CD4-positive, alpha-beta T cell treated with Interleukin-15 for 1 hour (primary cell): ENCODE data around the gene ATP8A1.

Source experiments
- DNase-seq: peaks from one replicate; pipeline ENCODE4 v3.0.0-alpha.2; 2020

Gene ATP8A1

DNA sequence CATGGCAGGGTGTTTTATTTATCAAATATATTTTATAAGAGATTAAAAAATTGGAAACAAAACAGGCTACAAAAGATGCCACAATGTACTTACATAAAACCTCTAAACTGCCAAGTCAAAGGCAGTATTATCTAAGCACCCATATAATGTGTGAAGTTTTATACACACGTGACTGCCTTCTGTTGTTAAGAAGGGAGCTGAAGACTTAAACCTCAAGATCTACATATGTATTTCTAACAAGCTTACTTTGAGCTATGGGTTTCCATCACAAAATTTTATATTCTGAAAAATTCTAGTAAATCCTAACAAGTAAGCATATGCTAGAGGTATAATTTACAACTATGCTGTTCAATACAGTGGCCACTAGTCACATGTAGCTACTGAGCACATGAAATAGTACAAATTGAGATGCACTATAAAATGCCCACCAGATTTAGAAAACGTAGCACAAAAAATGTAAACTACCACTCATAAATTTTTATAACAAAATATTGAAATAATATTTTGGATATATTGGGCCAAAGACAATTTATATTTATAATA is 9.8 kb downstream of the ATP8A1 start:
- DNase-seq = no peak

DNA sequence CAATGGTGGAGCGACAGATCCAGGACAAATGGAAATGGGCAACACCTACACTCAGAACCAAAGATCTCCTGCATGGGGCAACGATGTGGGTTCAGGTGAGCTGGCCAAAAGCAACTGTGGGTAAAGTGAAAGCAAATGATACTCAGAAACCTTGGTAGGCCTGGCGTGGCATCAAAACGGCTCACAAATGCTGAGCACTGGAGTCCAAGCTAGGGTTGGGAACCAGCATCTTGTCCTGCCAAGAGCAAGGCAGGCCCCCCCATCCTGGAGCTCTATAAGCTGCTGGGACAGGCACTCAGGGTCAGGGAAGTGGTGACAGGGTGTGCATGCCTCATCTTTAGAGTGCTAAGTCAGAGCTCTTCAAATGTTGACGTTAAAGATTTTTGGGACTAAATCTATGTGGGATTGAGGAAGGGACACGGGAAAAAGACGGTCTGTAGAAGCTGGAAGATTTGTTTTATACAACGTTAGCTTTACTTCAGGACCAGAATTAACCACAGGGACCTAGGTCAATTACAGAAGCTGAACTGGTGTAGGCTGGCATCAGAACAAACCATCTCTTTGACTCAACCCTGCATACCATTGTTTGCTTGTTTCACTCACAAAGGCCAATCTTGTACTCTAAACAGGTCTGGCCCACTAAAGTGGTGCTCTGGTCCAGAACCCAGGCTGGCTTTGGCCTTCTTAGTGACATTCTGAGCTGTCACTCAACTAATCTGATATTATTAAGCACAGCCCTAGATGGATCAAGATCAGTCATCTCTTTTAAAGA is 10.7 kb downstream of the ATP8A1 start:
- DNase-seq = no peak

DNA sequence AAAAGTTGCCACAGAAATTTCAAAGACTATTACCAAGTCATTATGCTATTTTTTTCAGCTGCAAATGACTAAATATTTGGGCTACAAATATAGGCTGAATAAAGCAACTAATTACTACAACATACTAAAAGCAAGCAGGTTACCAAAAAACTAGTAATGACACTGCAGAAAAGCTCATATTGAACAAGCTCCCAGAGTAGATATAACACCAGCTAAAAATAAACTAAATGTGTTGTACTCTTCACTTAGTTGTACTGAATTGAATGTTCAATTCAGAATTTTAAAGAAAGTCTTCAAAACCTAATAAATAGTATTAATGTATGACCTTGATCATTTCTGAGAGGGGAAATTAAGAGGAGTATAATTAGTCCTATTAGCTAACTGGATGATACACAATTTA is 12.0 kb downstream of the ATP8A1 start:
- no peak for DNase-seq

DNA sequence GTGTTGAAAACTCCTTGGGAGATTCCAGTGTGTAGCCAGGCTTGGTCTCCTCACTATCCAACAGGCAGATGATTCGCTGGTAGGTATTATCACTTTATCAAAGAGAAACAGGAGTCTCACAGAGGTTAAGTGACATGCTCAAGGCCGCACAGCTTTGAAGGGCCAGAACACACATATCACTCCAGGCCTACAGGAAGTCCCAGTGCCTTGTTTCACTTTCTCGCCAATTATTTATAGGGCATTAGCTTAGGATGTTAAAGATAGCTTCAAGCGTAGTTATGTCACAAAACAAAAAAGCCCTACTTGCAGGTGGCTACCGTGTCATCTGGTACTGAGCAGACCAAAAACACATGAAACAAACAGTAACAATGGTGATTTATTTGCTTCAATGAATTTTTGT is 13.2 kb downstream of the ATP8A1 start:
- DNase-seq = peak; percentile 45

DNA sequence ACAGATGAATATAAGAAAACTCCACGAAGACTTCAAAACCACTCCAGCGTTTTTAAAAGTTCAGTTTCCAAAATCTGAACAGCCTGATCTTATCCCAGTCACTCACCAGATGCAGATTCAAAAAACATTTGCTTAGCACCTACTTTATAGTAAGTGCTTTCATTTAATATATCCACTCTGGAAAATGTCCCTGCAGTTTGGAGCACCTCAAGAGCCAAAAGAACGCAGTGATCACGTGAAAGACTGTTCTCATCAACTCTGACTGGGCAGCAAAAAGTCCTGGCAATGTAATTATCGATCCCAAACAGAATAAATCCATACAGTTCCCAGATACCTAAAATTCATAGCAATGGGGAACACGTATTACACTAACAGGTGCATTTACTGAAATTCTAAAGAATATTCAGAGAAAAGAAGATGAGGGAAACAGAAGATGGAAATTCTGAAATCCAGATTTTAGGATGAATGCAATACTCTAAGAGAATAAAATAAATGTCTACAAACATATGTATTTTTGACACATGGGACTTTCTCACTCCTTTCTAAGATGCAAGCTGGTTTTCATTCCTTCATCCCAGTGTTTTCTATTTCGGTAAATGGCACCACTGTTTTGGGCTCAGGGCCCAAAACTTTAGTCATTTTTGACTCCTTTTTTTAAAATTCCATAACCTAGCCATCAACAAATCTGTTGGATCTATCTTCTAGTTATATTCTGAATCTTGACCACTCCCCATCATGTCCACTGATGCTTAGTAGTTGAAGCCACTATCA is 13.9 kb downstream of the ATP8A1 start:
- DNase-seq = no peak

DNA sequence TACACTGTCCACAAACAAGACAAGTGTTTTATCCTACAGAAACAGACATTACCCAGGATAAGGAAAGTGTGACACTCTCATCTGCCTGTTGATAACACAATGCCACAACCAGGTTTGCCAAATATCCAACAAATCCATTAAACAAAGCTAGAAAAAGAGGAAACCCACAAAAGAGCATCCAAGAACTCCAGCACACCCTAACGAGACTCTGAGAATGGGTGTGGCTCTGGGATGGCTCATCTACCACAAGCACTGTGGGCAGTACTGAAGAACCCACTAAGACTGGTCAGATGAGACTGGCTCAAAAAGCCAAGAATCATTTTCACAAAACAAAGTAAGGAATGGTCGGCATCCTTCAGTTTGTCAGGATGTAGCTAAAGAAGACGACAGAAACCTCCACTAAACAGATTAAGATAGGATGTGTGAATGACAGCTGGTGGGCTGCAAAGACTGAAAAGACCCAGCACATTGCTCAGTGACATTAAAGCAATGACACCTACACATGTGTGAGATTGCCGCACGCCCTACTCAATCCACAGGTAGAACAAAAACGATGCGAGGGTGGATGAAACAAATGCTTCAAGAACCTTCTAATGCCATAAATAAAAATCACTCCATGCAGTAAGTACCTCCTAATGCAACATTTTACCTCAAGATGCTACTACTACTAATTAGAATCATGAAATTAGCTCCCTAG is 14.7 kb downstream of the ATP8A1 start:
- DNase-seq = no peak

DNA sequence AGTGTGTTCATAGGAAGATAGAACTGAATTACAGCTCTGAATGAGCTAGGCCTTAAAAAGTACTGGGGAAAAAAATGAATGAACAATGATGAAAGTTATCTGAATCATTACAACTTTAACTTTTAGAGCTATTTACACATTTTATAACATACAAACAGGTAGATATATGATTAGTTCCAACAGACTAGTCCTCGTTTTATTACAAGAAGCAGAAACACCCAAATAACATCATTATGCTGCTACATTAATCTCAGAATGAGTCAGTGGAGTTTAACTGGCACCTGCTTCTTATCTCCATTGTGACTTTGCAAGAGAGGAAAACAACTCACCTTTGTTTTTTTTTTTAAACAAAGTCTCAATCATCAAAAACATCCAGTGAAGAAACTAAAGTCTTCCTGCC is 15.2 kb downstream of the ATP8A1 start:
- DNase-seq = no peak

DNA sequence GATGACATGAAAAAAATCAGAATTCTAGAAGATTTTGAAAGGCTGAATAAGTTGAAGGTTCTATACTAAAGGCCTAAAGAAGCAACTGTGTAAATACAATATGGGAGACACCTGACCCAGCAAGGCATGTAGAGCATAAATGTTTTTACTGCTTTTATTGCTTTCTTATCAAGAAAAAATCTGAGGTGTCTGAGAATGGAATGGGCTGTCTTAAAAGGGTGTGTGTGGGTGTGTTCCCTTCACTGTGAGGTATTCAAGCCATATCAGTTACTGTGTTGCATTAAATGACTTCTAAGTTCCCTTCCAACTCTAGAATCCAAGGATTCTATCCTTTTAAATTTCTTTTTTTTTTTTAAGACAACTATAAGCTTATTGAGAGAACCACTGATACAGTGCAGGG is 15.7 kb downstream of the ATP8A1 start:
- no peak for DNase-seq

DNA sequence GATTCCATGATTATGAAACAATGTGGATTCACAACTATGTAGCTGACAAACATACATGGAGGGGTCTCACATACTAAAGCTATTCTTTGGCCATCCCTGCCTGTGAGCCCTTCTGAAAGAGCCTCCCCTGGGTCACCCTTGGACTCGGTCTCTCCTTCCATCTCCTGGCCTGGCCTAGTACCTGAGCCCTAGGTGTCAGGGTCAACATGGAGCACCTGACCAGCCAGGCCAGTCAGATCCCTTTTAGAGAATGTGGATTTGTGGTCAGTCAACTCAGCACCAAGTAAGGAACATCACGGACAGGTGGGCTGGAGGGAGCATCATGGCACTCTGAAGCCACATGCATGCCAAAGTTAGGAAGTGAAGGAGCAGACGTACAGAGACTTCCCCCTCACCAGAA is 16.3 kb downstream of the ATP8A1 start:
- no peak for DNase-seq

DNA sequence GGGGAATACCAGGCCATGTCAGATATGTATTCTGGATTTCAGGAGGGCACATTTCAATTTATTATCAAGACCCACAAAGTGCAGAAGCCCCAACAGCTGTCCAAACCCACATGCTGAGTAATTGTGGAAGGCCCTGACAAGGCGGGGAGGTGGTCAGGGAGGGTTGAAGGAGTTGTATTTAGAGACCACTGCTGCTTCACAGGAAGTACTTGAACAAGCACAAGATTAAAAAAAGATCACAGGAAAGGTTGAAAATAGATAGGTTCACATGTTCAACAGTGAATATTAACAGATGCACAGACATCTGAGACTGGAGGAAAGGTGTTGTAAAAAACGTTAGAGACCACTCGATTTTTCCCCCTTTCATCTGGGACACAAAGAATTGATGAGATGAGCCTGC is 17.9 kb downstream of the ATP8A1 start:
- DNase-seq = no peak

DNA sequence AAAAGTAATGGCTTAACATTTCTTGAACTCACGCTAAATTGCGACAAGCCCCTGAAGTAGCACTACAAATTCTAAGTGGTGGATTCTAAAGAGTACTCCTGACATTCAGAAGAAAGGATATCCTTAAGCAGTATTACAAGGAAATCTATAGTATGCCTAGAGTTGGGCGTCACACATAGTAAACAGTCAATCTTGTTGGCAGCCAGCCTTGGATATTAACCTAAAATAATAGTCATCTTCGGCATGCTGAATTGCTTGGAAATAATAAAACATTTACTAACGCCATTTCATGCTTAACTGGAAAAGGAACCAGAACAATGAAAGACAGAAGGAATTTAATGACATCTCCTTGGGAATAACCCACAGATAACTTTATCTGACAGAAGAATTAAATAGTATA is 18.6 kb downstream of the ATP8A1 start:
- DNase-seq = no peak

DNA sequence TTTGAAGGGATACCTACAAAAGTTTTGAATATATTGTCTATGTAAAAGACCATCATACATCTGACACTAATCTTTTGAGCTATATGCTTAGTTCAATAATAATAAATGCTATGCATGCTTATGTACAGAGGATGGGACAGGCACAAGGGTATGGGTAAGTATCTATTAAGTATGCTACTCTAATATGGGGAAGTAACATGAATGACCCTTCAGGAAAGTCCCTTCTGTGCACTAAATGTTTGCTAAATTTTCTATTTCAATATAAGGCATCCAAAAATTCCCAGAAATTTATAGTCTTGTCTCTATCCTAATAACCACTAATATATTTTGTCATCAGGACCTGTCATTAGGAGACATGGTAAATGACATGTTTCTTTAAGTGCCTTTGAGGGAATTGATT is 19.0 kb downstream of the ATP8A1 start:
- no peak for DNase-seq

DNA sequence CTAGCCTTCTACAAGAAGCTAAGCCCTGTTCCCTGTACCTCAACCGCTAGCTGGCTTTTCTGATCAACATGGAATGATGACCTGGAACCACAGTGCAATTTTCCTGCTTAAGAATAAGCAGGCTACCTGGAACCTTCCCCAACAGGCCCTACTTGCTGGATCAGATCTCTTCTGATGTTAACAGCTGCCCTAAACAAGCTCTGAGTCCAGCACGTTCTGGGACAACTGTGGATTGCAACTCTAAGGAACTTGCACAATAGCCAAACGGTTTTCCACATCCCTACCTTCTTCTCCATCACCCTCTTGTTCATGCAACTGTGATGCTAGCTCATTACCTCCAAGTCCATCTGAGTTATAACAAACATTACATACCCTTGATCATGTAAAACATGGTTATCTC is 19.8 kb downstream of the ATP8A1 start:
- no peak for DNase-seq

DNA sequence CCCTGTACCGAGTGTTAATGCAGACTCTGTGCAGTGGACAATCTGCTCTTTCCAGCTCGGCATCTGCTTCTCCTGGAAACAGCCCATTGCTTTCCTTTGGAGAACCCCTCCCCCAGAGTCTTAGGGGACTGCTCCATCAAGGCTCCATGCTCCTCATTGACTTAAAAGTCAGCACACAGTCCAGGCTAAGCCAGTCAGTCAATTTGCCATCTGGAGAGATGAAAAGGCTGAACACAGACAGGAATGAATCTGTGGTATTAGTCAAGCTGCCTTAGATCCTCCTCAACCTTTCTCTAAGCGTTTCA is 20.3 kb downstream of the ATP8A1 start:
- DNase-seq = no peak

DNA sequence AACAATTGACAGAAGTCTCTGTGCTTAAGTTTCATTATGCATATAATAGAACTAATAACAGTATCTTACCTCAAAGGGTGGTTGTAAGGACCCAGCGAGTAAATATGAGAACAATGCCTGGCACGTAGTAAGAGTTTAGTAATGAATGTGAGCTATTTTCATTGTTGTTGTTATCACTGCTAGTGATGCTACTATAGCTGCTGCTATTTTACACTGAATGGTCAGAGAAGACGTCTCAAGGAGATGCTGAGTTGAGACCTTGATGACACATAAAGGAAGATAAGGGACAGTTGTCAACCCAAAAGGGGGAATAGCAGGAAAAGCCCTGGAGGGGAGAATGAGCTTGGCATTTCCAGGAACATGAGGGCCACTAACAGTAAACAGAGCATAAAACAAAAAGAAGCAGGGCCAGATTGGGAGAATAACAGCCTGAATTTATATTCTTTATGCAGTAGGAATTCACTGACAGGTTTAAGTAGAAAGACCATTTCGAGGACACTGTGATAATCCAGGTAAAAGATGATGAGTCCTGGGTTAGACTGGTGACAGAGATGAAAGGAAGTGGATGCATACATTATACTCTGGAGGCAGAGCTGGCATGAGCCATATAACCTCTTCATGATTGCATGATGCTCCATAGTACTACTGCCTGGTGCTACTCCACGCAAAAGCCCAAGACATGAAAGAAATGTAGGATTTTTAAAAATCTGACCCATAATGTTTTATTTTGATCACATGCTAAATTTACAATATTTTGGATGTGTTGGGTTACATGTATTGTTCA is 23.1 kb downstream of the ATP8A1 start:
- DNase-seq = no peak

DNA sequence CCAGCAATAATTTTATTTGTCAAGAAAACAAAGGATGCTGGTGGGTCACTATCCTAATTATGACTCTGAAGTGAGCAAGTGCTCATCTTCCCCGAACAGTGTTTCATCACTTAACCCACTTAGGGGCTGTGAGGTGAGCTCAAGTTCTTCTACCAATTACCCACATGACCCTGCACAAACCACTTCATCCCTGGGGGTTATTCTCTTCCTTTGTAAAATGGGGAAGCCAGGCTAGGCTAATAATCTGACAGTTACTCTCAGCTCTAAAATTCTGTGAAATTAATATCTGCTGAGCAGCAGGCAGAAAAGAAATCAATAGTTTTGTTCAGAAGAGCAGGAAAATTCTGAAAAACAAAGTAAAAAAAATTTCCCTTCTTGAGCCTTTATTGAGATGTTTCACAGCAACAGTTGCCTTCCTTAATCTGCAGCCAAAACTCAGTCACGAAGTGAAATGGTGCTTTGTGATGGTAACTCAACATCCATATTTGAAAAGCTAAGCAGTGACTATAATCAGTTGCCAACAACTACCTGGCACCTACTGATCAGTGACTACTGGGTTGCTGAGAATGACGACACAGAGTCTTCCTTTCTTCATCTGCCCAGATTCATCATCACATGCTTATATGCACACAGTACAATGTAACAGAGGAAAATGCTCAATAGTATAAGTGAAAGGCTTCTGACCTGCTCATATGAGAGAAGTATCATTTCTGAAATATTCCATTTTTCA is 24.1 kb downstream of the ATP8A1 start:
- DNase-seq = no peak

DNA sequence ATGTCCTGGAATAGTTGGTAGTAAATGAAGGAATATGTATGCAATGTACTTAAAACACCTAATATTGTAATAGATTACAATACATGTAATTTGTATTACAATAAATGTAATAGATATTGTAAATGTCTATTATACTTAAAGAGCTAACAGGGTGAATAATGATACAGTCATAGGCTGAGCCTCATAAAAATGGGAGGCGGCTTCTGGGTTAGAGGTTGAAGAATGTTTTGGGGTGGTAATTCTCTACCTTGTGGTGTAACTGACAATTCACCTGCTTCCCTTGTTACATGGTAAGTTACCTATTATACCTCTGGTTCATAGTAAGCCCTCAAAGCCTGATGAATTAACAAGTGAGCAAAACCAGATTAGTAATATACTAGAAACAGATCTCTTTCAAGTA is 26.0 kb downstream of the ATP8A1 start:
- DNase-seq = no peak

DNA sequence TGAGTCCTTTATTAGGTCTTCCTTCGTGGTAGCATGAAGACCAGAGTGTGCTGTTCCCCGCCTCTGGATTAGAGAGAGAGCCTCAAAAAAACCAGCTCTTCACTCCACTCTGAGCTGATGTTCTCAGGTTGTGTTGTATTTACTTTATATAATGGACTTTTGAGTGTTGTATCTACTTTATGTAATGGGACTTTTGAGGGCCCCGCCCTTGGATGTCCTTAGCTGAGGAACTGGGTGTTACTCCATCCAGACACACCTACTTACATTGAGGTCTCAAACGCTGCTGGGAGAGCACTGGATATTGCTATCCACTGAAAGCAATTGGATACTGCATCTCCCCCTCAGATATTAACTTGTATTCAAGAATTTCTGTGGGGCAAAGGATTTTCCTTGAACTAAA is 28.2 kb downstream of the ATP8A1 start:
- no peak for DNase-seq

DNA sequence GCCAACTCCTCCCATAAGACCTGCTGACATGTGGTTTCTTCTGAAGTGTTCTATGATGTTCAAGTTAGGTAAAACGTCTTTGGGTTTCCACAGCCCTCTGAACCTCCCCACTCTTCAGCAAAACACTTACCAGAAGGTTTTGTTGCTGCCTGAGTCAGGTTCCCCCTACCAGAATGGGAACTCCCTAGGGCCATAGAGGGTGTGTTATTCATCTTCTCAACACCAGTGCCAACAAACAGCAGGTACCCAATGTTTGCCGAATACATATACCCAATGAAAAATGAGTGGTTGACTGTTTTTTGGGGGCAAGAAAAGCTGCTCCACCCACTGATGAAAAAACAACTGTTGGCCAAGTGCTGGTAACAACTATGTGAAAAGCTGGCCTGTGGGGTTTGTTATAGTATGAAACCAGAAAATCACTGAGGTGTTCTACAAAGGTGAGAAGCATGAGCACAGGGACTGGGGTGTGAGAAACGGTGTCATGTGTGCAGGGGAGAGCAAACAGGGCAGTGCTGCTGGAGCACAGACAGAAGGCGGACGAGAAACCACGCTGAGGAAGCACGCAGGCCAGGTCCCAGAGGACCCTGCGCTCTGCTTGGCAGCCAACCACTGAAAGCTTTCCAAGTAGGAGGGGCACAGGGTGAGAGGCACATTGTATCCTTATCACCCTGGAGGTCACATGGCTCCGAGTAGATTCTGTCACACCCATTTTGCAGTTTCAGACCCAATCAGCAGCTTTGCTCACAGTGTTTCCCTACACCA is 28.8 kb downstream of the ATP8A1 start:
- peak; percentile 78 for DNase-seq

DNA sequence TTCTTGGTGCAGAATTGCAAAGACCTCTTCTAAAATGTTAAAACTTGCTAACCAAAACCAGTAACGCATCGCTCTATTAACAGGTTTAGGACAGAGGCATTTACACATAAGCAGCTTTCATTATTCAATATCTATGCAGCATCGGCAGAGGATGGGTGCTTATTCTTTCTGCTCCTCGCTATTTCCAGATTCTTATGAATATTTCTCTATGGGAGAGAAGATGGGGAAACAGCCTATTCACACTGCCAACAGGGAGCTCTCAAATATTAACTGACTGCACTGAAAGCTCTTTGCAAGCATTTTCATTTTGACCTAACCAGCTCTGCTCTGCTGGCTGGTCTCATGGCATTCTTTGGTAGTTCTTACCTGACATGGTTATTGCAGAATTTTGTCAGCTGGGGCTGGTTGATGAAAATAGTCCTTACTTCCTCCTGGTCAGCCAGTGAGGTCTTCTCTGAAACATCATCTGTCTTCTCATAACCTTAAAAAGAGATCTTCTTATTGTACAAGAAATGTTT is 30.2 kb downstream of the ATP8A1 start:
- DNase-seq = no peak

DNA sequence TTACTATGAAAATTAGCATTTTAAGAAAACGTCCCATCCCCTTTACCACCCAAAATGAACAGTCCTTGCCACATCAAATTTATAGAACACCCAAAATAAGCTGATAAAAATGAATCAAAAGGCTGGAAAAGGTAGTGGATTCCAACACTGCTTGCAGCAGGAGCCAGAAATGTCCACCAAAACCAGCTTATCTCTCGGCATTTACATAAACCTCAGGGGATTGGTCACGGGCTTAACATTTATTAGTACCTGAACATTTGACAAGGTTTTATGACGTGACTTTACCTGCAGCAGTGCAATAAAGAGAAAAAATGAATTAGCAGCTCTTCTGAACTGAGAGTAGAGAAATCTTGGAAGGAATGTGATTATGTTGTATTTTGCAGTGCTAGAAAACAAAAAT is 31.6 kb downstream of the ATP8A1 start:
- no peak for DNase-seq
